ENCODE data around the gene PTGS1.

DNA sequence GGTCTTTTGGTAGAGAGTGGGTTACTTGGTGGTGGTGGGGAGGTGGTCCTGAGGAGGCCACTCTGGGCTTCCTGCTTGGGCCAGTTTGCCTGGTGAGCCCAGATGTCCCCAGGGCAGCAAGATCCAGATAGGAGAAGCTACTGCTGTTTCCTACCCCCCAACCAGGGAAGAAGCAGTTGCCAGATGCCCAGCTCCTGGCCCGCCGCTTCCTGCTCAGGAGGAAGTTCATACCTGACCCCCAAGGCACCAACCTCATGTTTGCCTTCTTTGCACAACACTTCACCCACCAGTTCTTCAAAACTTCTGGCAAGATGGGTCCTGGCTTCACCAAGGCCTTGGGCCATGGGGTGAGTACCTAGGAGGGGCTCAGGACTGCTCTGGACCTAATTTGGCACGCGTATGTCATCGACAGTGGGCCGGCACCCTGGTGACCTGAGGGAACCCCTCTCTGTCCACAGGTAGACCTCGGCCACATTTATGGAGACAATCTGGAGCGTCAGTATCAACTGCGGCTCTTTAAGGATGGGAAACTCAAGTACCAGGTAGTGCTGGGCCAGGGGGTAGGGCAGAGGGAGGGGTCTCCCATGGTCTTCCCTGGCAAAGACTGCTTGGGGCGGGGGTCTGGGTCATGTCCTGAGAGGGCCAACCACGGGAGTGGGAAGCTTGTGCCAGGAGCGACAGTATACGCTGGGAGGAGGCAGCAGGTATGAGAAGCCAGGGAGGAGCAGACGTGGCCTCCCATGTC is 10.6 kb downstream of the PTGS1 start:
- TF ChIP-seq, protein P1, sequence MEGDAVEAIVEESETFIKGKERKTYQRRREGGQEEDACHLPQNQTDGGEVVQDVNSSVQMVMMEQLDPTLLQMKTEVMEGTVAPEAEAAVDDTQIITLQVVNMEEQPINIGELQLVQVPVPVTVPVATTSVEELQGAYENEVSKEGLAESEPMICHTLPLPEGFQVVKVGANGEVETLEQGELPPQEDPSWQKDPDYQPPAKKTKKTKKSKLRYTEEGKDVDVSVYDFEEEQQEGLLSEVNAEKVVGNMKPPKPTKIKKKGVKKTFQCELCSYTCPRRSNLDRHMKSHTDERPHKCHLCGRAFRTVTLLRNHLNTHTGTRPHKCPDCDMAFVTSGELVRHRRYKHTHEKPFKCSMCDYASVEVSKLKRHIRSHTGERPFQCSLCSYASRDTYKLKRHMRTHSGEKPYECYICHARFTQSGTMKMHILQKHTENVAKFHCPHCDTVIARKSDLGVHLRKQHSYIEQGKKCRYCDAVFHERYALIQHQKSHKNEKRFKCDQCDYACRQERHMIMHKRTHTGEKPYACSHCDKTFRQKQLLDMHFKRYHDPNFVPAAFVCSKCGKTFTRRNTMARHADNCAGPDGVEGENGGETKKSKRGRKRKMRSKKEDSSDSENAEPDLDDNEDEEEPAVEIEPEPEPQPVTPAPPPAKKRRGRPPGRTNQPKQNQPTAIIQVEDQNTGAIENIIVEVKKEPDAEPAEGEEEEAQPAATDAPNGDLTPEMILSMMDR (IDR thresholded peaks at IDR 0.05): no peak
- no peak for TF ChIP-seq POLR2AphosphoS5 (IDR thresholded peaks at IDR 0.05)

Data from gastroesophageal sphincter (tissue), 3 donors.